Common myeloid progenitor, CD34-positive (primary cell): ENCODE results near the gene TGM3.

Experiments
- CTCF ChIA-PET: fragments of 350-600 bp; sonication (Branson Sonifier 250); formaldehyde crosslinking; loops from one replicate; lab custom pipeline; 2021; ENCODE audit warnings: antibody characterized with exemption; lab: Charles Lee
- POLR2A ChIA-PET: fragments of 350-600 bp; sonication (Branson Sonifier 250); formaldehyde crosslinking; loops from one replicate; lab custom pipeline; 2021; ENCODE audit warnings: antibody characterized with exemption; lab: Charles Lee
- DNase-seq, 3 donors: peaks; one replicate each; pipeline versions ENCODE4 v3.0.0 to v3.0.0-alpha.2; 2013
- H3K27ac ChIP-seq, 2 experiments: 1 replicate in 1 of 2; 2 replicates in 1 of 2; pipeline ENCODE4 v1.7.0; 2013; ENCODE audit warnings: inconsistent platforms in 2 of 2, low read length in 2 of 2, mild to moderate bottlenecking in 2 of 2, low read depth in 1 of 2, moderate library complexity in 1 of 2; ENCODE audit not compliant: severe bottlenecking in 2 of 2, insufficient read depth in 1 of 2, poor library complexity in 1 of 2
- H3K27me3 ChIP-seq, 5 experiments: replicated peaks in 2 of 5; 1 replicate in 3 of 5; 2 replicates in 2 of 5; pipeline versions ENCODE4 v1.6.1 to v1.7.0; 2013; ENCODE audit warnings: low read length in 4 of 5, mild to moderate bottlenecking in 2 of 5, moderate library complexity in 2 of 5, inconsistent platforms in 1 of 5; ENCODE audit not compliant: insufficient read depth in 5 of 5, control insufficient read depth in 4 of 5
- H3K36me3 ChIP-seq, 4 experiments: 1 replicate in 2 of 4; 2 replicates in 2 of 4; pipeline versions ENCODE4 v1.6.1 to v1.7.0; 2013; ENCODE audit warnings: low read length in 3 of 4, control low read depth in 1 of 4, mild to moderate bottlenecking in 1 of 4; ENCODE audit not compliant: control insufficient read depth in 4 of 4, insufficient read depth in 4 of 4
- H3K4me1 ChIP-seq, 4 experiments: 1 replicate in 3 of 4; 2 replicates in 1 of 4; pipeline versions ENCODE4 v1.6.1 to v1.7.1; 2013; ENCODE audit warnings: low read length in 3 of 4, mild to moderate bottlenecking in 3 of 4, control low read depth in 1 of 4, inconsistent platforms in 1 of 4, moderate library complexity in 1 of 4; ENCODE audit not compliant: control insufficient read depth in 4 of 4, insufficient read depth in 4 of 4; ENCODE audit errors: control extremely low read depth in 1 of 4
- H3K4me3 ChIP-seq, 7 experiments: 1 replicate in 4 of 7; 2 replicates in 3 of 7; pipeline versions ENCODE4 v1.5.1 to v1.7.0; 2013; ENCODE audit warnings: mild to moderate bottlenecking in 7 of 7, low read length in 6 of 7, moderate library complexity in 6 of 7, inconsistent platforms in 2 of 7, low read depth in 2 of 7, control low read depth in 1 of 7; ENCODE audit not compliant: insufficient read depth in 4 of 7, control insufficient read depth in 1 of 7; ENCODE audit errors: extremely low read depth in 1 of 7
- H3K9me3 ChIP-seq, 5 experiments: 1 replicate in 4 of 5; 2 replicates in 1 of 5; pipeline versions ENCODE4 v1.6.1 to v1.7.1; 2013; ENCODE audit warnings: low read length in 4 of 5, mild to moderate bottlenecking in 2 of 5, inconsistent platforms in 1 of 5, low read depth in 1 of 5, moderate library complexity in 1 of 5; ENCODE audit not compliant: control insufficient read depth in 4 of 5, insufficient read depth in 2 of 5; ENCODE audit errors: control extremely low read depth in 1 of 5
- WGBS: methylation state at CpG from one replicate; pipeline ENCODE4 v1.1.5; 2013; ENCODE audit not compliant: insufficient coverage; 5-methylcytosine and 5-hydroxymethylcytosine counted together

Gene TGM3

DNA sequence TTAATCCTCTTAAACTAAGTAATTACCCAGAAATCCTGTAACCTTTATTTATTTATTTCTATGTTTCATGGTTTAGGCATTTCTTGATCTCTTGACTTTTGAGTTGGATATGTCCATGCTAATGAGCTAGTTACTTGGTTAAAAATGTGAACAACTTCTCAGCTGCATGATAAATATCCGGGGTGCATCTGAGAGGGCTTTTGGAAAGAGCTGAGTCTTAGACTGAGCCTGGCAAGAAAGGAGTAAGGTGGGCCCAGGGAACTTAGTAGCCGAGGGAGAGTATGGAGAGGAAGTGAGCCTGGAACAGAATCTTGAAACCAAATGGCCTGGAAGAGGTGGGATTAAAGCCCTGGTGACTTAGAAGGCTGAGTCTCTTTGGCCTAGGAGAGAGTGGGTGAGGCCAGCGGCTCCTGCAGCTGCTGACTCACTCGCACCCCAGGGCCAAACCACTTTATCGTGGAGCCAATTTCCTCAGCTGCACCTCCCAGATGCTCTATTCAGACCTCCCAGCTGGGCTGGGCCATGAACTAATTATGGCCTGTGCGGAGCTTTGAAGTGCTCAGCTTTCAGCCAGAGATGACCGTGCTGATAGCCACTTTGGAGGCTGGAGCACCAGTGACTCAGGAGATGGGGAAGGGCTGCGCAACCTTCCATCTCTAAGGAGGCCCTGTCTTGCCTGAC, 19.1 kb downstream of the TGM3 start:
- Histone ChIP-seq H3K9me3 (peaks cover 0 to 9% (median 3%) of the 10 kb centered on the region in 5 experiments), H3K27me3 (no peaks in the 10 kb centered on the region), H3K36me3 (no peaks in the 10 kb centered on the region), H3K4me3 (no peak overlapping the region), H3K27ac (peak overlapping the region in 1 of 2 experiments; percentile 63), H3K4me1 (peaks cover 0 to 11% (median 2%) of the 10 kb centered on the region in 4 experiments)
- POLR2A ChIA-PET, result no interaction called here
- CTCF ChIA-PET, result interaction anchor here (0.8 to 1.5 kb wide), 2 partner anchors 18 to 560 kb away, joined by 3 read pairs; no protein-coding TSS in a partner anchor
- peak in 2 of 3 donors; percentile 11 to 25 for DNase-seq
- 77% methylated on average over 7 of the region's 8 CpGs for WGBS

- no peaks in the 10 kb centered on the region for H3K36me3 ChIP-seq
- H3K27me3 ChIP-seq, result no peaks in the 10 kb centered on the region
- CTCF ChIA-PET, result interaction anchor here (0.8 kb wide), 1 partner anchor 561 kb away, joined by 3 read pairs; no protein-coding TSS in a partner anchor
- no CpG with 5 or more reads among the region's 1 CpG for WGBS
- no peak overlapping the region for H3K27ac ChIP-seq
- no peak overlapping the region for H3K4me3 ChIP-seq
- H3K9me3 ChIP-seq, result peaks cover 0 to 9% (median 3%) of the 10 kb centered on the region in 5 experiments
- H3K4me1 ChIP-seq, result peaks cover 0 to 11% (median 2%) of the 10 kb centered on the region in 4 experiments
- no peak for DNase-seq
- POLR2A ChIA-PET, result no interaction called here
Measured at GRCh38 chr20:2315440-2315778, 19.6 kb downstream of the TGM3 start.

DNA sequence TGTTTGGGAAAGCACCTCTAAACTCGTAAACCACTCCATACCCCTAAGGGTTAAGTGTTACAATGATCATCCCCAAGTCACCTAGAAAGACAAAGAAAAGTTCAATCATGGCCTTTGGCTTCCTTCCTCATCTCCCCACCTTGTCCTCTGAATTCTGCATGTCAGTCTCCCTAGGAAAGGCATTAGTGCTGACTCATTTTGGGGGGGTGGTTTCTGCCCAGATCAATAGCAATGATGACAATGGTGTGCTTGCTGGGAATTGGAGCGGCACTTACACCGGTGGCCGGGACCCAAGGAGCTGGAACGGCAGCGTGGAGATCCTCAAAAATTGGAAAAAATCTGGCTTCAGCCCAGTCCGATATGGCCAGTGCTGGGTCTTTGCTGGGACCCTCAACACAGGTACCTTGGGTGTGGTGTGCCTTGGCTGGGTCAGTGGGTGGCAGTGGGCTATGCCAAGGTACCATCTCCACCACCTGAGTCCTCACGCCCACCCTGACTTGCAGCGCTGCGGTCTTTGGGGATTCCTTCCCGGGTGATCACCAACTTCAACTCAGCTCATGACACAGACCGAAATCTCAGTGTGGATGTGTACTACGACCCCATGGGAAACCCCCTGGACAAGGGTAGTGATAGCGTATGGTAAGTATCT, 21.2 kb downstream of the TGM3 start:
- Histone ChIP-seq H3K27me3 (peaks cover 0 to 2% (median 0%) of the 10 kb centered on the region in 5 experiments), H3K9me3 (peaks cover 0 to 9% (median 3%) of the 10 kb centered on the region in 5 experiments), H3K4me3 (no peak overlapping the region), H3K27ac (no peak overlapping the region), H3K36me3 (no peaks in the 10 kb centered on the region), H3K4me1 (peaks cover 0 to 11% (median 2%) of the 10 kb centered on the region in 4 experiments)
- 99% methylated on average over 14 of the region's 14 CpGs for WGBS
- ChIA-PET CTCF (no interaction called here), POLR2A (no interaction called here)
- no peak for DNase-seq

DNA sequence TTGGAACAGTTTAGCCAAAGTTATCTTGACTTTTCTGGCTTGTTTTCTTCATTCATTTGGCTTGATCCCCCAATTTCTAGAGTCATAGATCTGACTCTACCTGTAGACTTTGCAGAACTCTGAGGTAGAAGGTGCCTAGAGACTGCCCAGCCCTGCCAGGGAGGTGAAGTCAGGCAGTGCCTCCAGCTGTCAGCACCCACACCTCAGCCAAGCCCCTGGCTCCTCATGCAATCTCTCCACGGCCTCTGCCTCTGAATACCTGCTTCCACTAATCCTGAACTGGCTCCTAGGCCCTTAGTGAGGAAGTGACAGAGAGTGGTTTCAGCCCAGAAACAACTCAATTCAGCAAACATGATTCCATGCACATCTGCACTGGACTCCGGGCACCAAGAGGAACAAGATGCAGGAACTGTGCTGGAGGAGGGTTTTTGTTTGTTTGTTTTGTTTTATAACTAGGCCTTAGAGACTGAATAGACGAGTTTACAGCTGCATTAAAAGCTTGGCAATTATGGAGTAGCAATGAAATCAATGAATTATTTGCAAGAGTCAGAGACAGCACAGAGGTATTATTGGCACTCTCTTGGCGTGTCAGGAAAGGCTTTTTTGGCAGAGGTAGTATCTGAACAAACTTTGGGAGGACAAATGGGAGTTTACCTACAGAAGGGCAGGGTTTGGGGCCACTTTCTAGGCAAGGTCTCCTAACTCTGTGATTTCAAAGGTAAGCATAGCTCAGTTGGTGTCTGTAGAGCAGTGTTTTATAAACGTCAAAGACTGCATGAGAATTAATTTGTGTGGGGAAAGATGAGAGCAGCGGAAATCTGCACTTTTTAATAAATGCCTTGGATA, 25.2 kb downstream of the TGM3 start:
- WGBS, result 95% methylated on average over 6 of the region's 6 CpGs

DNA sequence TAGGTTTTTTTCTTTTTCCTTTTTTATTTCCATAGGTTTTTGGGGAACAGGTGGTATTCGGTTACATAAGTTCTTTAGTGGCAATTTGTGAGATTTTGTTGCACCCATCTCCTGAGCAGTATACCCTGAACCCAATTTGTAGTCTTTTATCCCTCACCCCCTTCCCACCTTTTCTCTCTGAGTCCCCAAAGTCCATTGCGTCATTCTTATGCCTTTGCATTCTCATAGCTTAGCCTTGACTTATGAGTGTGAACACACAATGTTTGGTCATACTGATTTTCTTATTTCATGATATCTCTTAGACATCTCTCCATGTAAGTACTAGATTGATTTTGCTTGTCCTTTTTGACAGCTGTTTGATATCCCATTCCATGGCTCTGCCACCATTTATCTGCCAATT, 27.2 kb downstream of the TGM3 start:
- no peak for DNase-seq

More for the DNA sequence above, 25.2 kb downstream of the TGM3 start:
- CTCF ChIA-PET, result no interaction called here
- Histone ChIP-seq H3K4me3 (no peak overlapping the region), H3K4me1 (no peaks in the 10 kb centered on the region), H3K9me3 (peaks cover 0 to 12% (median 3%) of the 10 kb centered on the region in 5 experiments), H3K27me3 (peaks cover 0 to 7% (median 0%) of the 10 kb centered on the region in 5 experiments), H3K36me3 (no peaks in the 10 kb centered on the region), H3K27ac (no peak overlapping the region)
- POLR2A ChIA-PET, result no interaction called here
- DNase-seq, result no peak

DNA sequence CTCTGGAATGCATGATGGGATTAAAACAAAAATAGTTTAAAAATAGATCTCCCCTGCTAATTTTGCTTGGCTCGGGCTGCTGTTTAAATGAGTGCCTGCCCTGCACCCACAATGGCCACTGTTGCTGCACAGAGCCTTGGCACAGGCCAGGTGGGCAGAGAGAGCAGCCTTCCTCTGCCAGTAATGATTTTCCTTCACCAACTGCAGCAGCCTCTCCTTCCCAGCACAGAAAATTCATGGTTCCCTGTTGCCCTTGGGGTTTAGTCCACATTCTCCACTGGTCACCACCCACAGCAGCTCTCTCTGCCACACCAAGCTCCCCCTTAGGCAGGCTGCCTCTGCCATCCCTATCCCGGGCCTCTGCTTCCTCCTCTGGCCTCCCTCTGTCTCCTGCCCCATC, 30.2 kb downstream of the TGM3 start:
- no peak overlapping the region for H3K27ac ChIP-seq
- peaks cover 0 to 3% (median 0%) of the 10 kb centered on the region in 4 experiments for H3K4me1 ChIP-seq
- no peak overlapping the region for H3K4me3 ChIP-seq
- peaks cover 0 to 18% (median 2%) of the 10 kb centered on the region in 5 experiments for H3K27me3 ChIP-seq
- H3K9me3 ChIP-seq, result peaks cover 0 to 3% (median 0%) of the 10 kb centered on the region in 5 experiments
- WGBS, result 91% methylated on average over 2 of the region's 2 CpGs
- CTCF ChIA-PET, result no interaction called here
- POLR2A ChIA-PET, result no interaction called here
- H3K36me3 ChIP-seq, result no peaks in the 10 kb centered on the region
- DNase-seq, result no peak

More for the DNA sequence above, 27.2 kb downstream of the TGM3 start:
- no peak overlapping the region for H3K4me3 ChIP-seq
- peaks cover 0 to 9% (median 0%) of the 10 kb centered on the region in 5 experiments for H3K27me3 ChIP-seq
- no peak overlapping the region for H3K27ac ChIP-seq
- no CpG with 5 or more reads among the region's 2 CpGs for WGBS
- H3K4me1 ChIP-seq, result no peaks in the 10 kb centered on the region
- ChIA-PET POLR2A (no interaction called here), CTCF (no interaction called here)
- no peaks in the 10 kb centered on the region for H3K36me3 ChIP-seq
- H3K9me3 ChIP-seq, result peaks cover 0 to 12% (median 3%) of the 10 kb centered on the region in 5 experiments
